ENCODE measurements around the gene USP14. TPM values are rescaled to one million over a fixed set of nuclear protein-coding genes. Genes with fewer than 3 reads are reported as not detected.
"Not testable (repeated sequence)": the region's sequence is repeated elsewhere in the genome, so short reads cannot be mapped to it uniquely, and the experiment has no call there.

USP14 gene
- total and polyA plus RNA-seq, 5 donors from 2014 or later: 35.5 to 48.7 (median 42.9) TPM

GRCh38 chr18:112015-112733, 46.2 kb upstream of the USP14 start:
- not testable (repeated sequence) for ATAC-seq (ENCODE audit: low read depth in 2 of 2)
- peak overlapping the region in 2 of 4 donors; percentile 45 to 49 for H3K4me3 Mint-ChIP-seq

GRCh38 chr18:120539-121260, 37.7 kb upstream of the USP14 start:
- not testable (repeated sequence) for H3K27me3 ChIP-seq (ENCODE audit: control insufficient read depth, insufficient read depth, low read length); H3K27ac Mint-ChIP-seq; H3K4me1 ChIP-seq (ENCODE audit: control insufficient read depth, insufficient read depth, low read length, poor library complexity, severe bottlenecking); H3K27ac ChIP-seq (ENCODE audit: insufficient read depth, low read length, poor library complexity, severe bottlenecking); H3K36me3 Mint-ChIP-seq; H3K27me3 Mint-ChIP-seq; H3K4me3 Mint-ChIP-seq; H3K9me3 ChIP-seq (ENCODE audit: control insufficient read depth in 2 of 2, low read length in 2 of 2); H3K36me3 ChIP-seq (ENCODE audit: control insufficient read depth, insufficient read depth, low read length); H3K4me3 ChIP-seq (ENCODE audit: low read depth, low read length); H3K9me3 Mint-ChIP-seq; ATAC-seq (ENCODE audit: low read depth in 2 of 2); H3K4me1 Mint-ChIP-seq
- peak in 1 of 3 donors; percentile 44 for DNase-seq

More at GRCh38 chr18:112015-112733, 46.2 kb upstream of the USP14 start:
- not testable (repeated sequence) for H3K4me1 ChIP-seq (ENCODE audit: control insufficient read depth, insufficient read depth, low read length, poor library complexity, severe bottlenecking); H3K9me3 ChIP-seq (ENCODE audit: control insufficient read depth in 2 of 2, low read length in 2 of 2); H3K4me3 ChIP-seq (ENCODE audit: low read depth, low read length); H3K36me3 Mint-ChIP-seq; H3K4me1 Mint-ChIP-seq; H3K36me3 ChIP-seq (ENCODE audit: control insufficient read depth, insufficient read depth, low read length); DNase-seq; H3K27me3 Mint-ChIP-seq; H3K27ac ChIP-seq (ENCODE audit: insufficient read depth, low read length, poor library complexity, severe bottlenecking); H3K27me3 ChIP-seq (ENCODE audit: control insufficient read depth, insufficient read depth, low read length)
- Mint-ChIP-seq H3K27ac (peak overlapping the region in 1 of 3 donors; percentile 21), H3K9me3 (peaks cover 4 to 32% (median 22%) of the 10 kb centered on the region in 7 donors)

GRCh38 chr18:135045-135444, 23.3 kb upstream of the USP14 start:
- Mint-ChIP-seq H3K27ac (no peak overlapping the region), H3K4me3 (no peak overlapping the region), H3K9me3 (peaks cover 0 to under 1% (median 0%) of the 10 kb centered on the region in 7 donors), H3K27me3 (no peaks in the 10 kb centered on the region), H3K4me1 (no peaks in the 10 kb centered on the region), H3K36me3 (no peaks in the 10 kb centered on the region)
- no peak for DNase-seq
- no peak for ATAC-seq (ENCODE audit: low read depth in 2 of 2)
- H3K9me3 ChIP-seq (ENCODE audit: control insufficient read depth in 2 of 2, low read length in 2 of 2): no peaks in the 10 kb centered on the region
- no peaks in the 10 kb centered on the region for H3K4me1 ChIP-seq (ENCODE audit: control insufficient read depth, insufficient read depth, low read length, poor library complexity, severe bottlenecking)
- H3K36me3 ChIP-seq (ENCODE audit: control insufficient read depth, insufficient read depth, low read length): no peaks in the 10 kb centered on the region
- H3K27ac ChIP-seq (ENCODE audit: insufficient read depth, low read length, poor library complexity, severe bottlenecking): no peak overlapping the region
- no peak overlapping the region for H3K4me3 ChIP-seq (ENCODE audit: low read depth, low read length)
- no peaks in the 10 kb centered on the region for H3K27me3 ChIP-seq (ENCODE audit: control insufficient read depth, insufficient read depth, low read length)

GRCh38 chr18:136433-136832, 21.9 kb upstream of the USP14 start:
- Mint-ChIP-seq H3K4me1 (no peaks in the 10 kb centered on the region), H3K27me3 (peaks cover 2% of the 10 kb centered on the region)

GRCh38 chr18:137327-137726, 21.0 kb upstream of the USP14 start:
- peaks cover 0 to 2% (median 0%) of the 10 kb centered on the region in 7 donors for H3K9me3 Mint-ChIP-seq

More at GRCh38 chr18:136433-136832, 21.9 kb upstream of the USP14 start:
- H3K9me3 Mint-ChIP-seq: peaks cover 0 to 2% (median 0%) of the 10 kb centered on the region in 7 donors
- Histone ChIP-seq H3K9me3 (ENCODE audit: control insufficient read depth in 2 of 2, low read length in 2 of 2) (no peaks in the 10 kb centered on the region), H3K27ac (ENCODE audit: insufficient read depth, low read length, poor library complexity, severe bottlenecking) (no peak overlapping the region), H3K36me3 (ENCODE audit: control insufficient read depth, insufficient read depth, low read length) (no peaks in the 10 kb centered on the region), H3K27me3 (ENCODE audit: control insufficient read depth, insufficient read depth, low read length) (no peaks in the 10 kb centered on the region), H3K4me1 (ENCODE audit: control insufficient read depth, insufficient read depth, low read length, poor library complexity, severe bottlenecking) (no peaks in the 10 kb centered on the region), H3K4me3 (ENCODE audit: low read depth, low read length) (no peak overlapping the region)
- DNase-seq (peak; percentile 7 to 46 (median 39)), ATAC-seq (ENCODE audit: low read depth in 2 of 2) (peak; percentile 45 to 72)
- H3K36me3 Mint-ChIP-seq: no peaks in the 10 kb centered on the region
- H3K27ac Mint-ChIP-seq: peak overlapping the region in 2 of 3 donors; percentile 60 to 80
- H3K4me3 Mint-ChIP-seq: no peak overlapping the region

GRCh38 chr18:140670-141266, 17.6 kb upstream of the USP14 start:
- Histone ChIP-seq H3K27me3 (ENCODE audit: control insufficient read depth, insufficient read depth, low read length) (no peaks in the 10 kb centered on the region), H3K27ac (ENCODE audit: insufficient read depth, low read length, poor library complexity, severe bottlenecking) (no peak overlapping the region), H3K4me1 (ENCODE audit: control insufficient read depth, insufficient read depth, low read length, poor library complexity, severe bottlenecking) (no peaks in the 10 kb centered on the region), H3K9me3 (ENCODE audit: control insufficient read depth in 2 of 2, low read length in 2 of 2) (no peaks in the 10 kb centered on the region), H3K4me3 (ENCODE audit: low read depth, low read length) (no peak overlapping the region), H3K36me3 (ENCODE audit: control insufficient read depth, insufficient read depth, low read length) (no peaks in the 10 kb centered on the region)
- ATAC-seq (ENCODE audit: low read depth in 2 of 2) (no peak), DNase-seq (no peak)
- Mint-ChIP-seq H3K27me3 (peaks cover 11% of the 10 kb centered on the region), H3K27ac (no peak overlapping the region), H3K4me3 (no peak overlapping the region), H3K4me1 (no peaks in the 10 kb centered on the region), H3K36me3 (no peaks in the 10 kb centered on the region), H3K9me3 (peaks cover 0 to 2% (median 0%) of the 10 kb centered on the region in 7 donors)

More at GRCh38 chr18:137327-137726, 21.0 kb upstream of the USP14 start:
- Histone ChIP-seq H3K36me3 (ENCODE audit: control insufficient read depth, insufficient read depth, low read length) (no peaks in the 10 kb centered on the region), H3K4me1 (ENCODE audit: control insufficient read depth, insufficient read depth, low read length, poor library complexity, severe bottlenecking) (no peaks in the 10 kb centered on the region), H3K9me3 (ENCODE audit: control insufficient read depth in 2 of 2, low read length in 2 of 2) (no peaks in the 10 kb centered on the region), H3K27ac (ENCODE audit: insufficient read depth, low read length, poor library complexity, severe bottlenecking) (no peak overlapping the region), H3K27me3 (ENCODE audit: control insufficient read depth, insufficient read depth, low read length) (no peaks in the 10 kb centered on the region), H3K4me3 (ENCODE audit: low read depth, low read length) (no peak overlapping the region)
- no peak for ATAC-seq (ENCODE audit: low read depth in 2 of 2)
- Mint-ChIP-seq H3K27ac (no peak overlapping the region), H3K4me1 (no peaks in the 10 kb centered on the region), H3K27me3 (peaks cover 7% of the 10 kb centered on the region), H3K4me3 (no peak overlapping the region), H3K36me3 (no peaks in the 10 kb centered on the region)
- no peak for DNase-seq

GRCh38 chr18:142624-143296, 15.6 kb upstream of the USP14 start:
- H3K36me3 ChIP-seq (ENCODE audit: control insufficient read depth, insufficient read depth, low read length); DNase-seq; H3K27ac Mint-ChIP-seq; H3K9me3 ChIP-seq (ENCODE audit: control insufficient read depth in 2 of 2, low read length in 2 of 2); H3K27ac ChIP-seq (ENCODE audit: insufficient read depth, low read length, poor library complexity, severe bottlenecking); H3K9me3 Mint-ChIP-seq; H3K4me1 ChIP-seq (ENCODE audit: control insufficient read depth, insufficient read depth, low read length, poor library complexity, severe bottlenecking); H3K4me3 Mint-ChIP-seq; H3K4me3 ChIP-seq (ENCODE audit: low read depth, low read length); H3K27me3 ChIP-seq (ENCODE audit: control insufficient read depth, insufficient read depth, low read length); ATAC-seq (ENCODE audit: low read depth in 2 of 2); H3K4me1 Mint-ChIP-seq; H3K36me3 Mint-ChIP-seq: not testable (repeated sequence)
- H3K27me3 Mint-ChIP-seq: peaks cover 16% of the 10 kb centered on the region
